ENCODE data around the gene TTC39C.

The TTC39C gene

DNA sequence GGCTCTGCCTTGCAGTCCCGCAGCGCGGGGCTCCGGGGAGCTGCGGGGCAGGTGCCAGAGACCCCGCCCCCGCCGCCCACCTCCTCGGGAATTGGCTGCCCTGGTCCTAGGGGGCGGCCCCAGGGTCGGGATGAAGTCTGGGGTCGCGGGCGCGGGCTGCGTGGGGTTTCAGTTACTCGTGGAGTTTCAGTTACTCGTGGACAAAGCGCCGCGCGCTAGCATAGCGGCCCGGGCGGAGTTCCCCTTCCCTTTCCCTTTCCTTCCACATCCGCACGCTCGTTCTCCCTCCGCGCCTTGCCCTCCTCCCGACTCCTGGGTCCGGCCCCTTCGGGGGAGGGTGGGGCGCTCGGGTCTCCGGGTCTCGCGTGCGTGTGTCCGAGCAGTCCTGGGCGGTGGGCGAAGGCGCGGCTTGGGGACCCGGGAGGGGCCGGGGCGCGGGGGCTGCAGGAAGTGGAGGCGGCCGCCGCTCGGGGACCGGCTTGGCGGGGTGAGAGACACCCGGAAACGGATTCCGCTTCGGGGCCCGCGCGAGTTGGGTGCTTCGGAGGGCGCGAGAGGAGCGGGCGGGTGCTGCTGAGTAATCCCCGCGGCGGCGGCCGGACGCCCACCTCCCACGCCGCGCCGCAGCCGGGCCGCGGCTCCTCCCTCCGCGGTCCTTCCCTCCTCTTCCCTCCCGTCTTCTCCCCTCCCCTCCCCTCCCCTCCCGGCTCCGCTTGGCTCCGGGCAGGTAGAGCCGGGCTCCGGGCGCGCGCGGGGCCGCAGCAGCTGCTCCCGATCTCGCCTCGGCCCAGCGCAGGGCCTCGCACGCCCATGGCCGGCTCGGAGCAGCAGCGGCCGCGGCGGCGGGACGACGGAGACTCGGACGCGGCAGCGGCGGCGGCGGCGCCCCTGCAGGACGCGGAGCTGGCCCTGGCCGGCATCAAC is at the start of gene TTC39C:
Gene TTC39C (plus strand): TSS at position 693 of the 924 bp plus-strand sequence. CDS start 118 bp downstream, at position 811.
- DNase-seq (ENCODE audit: low spot score): peak; percentile 75

DNA sequence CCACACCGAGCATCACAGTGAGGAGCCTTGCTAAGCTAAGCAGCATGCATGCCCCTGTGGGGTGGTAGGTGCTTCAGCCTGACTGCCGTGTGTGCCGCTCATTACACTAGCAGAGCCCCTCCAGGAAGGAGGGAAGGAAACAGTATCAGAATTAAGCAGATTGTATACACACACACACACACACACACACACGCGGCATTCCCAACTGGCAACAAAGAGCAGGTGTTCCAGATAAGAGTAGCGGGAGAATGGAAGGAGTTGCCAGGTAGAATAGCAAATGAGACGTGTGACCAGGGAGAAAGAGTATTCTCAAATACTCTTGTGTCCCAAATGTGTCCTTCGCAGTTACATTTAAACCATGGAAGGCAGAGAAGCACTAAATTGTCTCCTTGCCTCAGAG is 47.6 kb upstream of the TTC39C start:
- DNase-seq (ENCODE audit: low spot score): no peak

GRCh38 chr18:23967321-23968089 is 47.0 kb upstream of the TTC39C start:
- DNase-seq (ENCODE audit: low spot score): no peak

DNA sequence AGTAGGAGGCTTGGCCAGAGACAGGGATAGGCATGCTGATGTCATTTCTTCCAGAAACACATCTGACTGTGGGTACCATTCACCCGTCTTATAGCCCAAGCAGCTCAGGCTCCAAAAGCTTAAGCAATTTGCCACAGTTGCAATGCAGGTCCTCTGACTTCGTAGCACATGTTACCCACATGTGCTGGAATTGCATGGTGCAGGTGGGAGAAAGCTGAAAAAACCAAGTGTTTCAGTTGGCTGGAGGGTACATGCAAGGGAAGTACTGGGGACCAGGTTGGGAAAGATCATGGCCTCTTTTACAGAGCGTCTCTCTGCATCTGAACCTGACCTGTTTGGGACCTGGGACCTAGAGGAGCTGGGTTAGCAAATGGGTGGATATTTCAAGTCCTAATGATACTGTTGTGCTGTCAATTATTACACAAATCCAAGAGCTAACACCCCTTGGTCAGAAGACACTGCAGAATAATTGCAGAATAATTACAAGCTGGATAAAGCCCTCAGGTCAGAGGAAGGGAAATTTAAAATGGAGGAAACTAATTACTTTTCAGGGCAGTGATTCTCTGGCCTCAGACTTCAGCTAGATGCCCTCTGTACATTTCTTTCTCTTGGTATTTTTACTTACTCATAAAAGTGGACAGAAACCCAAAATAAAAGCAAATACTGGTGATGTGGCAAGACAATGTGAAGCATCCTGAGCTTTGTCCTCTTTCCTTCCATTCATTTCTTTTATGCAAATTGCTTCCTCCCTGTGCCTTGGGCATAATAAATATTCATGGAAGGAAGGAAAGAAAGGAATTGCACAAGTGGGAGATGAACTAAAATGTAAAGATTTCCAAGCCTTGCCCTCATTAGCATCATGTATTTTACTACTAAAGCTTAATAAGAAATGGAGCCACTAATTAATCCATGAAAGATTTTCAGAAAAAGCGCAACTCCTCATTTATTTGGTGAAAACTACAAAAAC is 45.6 kb upstream of the TTC39C start:
- no peak for DNase-seq (ENCODE audit: low spot score)

- no peak for DNase-seq (ENCODE audit: low spot score)
Observed at GRCh38 chr18:23969664-23970063, 44.9 kb upstream of the TTC39C start.

DNA sequence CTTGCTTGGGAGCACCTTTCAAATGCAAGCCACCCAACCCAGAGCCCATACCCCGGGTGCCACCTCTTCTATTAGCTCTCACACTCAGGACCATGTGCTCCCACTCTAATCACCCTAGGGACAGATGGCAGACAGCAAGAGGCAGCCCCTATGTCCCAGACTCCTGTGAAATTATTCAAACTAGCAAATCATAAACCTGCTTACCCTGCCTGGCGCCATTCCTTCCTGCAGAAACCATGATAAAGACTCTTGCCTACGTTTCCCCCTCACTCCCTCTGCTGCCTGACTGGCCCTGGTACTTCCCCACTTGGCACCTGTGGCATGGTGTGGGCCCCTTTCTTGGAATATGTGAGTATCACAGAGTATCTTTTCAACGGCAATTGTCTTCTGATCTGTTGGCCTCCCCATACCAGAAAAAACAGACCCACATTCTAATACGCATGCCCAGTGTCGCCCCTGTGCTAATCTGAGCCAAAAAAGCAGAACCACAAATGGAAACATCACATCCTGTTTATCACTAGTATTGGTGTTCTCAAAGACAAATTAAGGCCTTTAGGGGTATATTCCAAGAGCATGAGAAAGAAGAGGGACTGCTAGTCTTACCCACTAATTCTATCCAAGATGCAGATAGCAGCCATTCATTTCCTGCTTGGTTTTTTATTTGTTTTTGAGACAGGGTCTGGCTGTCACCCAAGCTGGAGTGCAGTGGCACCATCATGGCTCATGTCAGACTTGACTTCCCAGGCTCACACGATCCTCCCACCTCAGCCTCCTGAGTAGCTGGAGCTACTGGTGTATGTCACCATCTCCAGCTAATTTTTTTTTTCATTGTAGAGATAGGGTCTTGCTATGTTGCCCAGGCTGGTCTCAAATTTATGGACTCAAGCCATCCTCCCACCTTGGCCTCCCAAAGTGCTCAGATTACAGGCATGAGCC is 44.1 kb upstream of the TTC39C start:
- DNase-seq (ENCODE audit: low spot score): no peak

- DNase-seq (ENCODE audit: low spot score): no peak
Observed at GRCh38 chr18:23971097-23971440, 43.5 kb upstream of the TTC39C start.

GRCh38 chr18:23971666-23972230 is 42.8 kb upstream of the TTC39C start:
- no peak for DNase-seq (ENCODE audit: low spot score)

- DNase-seq (ENCODE audit: low spot score): no peak
Observed at GRCh38 chr18:23972453-23972852, 42.1 kb upstream of the TTC39C start.

DNA sequence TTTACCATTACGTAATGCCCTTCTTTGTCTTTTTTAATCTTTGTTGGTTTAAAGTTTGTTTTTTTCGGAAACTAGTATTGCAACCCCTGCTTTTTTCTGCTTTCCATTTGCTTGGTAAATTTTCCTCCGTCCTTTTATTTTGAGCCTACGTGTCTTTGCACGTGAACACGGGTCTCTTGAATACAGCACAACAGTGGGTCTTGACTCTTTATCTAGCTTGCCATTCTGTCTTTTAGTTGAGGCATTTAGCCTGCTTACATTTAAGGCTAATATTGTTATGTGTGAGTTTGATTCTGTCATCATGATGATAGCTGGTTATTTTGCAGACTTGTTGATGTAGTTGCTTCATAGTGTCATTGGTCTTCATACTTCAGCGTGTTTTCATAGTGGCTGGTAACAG is 37.5 kb upstream of the TTC39C start:
- no peak for DNase-seq (ENCODE audit: low spot score)

- DNase-seq (ENCODE audit: low spot score): no peak
Observed at GRCh38 chr18:23977719-23978483, 36.7 kb upstream of the TTC39C start.

GRCh38 chr18:23981369-23981980 is 33.1 kb upstream of the TTC39C start:
- DNase-seq (ENCODE audit: low spot score): no peak

GRCh38 chr18:23982155-23983079 is 32.1 kb upstream of the TTC39C start:
- DNase-seq (ENCODE audit: low spot score): peak; percentile 67

GRCh38 chr18:23983112-23983511 is 31.4 kb upstream of the TTC39C start:
- DNase-seq (ENCODE audit: low spot score): no peak

DNA sequence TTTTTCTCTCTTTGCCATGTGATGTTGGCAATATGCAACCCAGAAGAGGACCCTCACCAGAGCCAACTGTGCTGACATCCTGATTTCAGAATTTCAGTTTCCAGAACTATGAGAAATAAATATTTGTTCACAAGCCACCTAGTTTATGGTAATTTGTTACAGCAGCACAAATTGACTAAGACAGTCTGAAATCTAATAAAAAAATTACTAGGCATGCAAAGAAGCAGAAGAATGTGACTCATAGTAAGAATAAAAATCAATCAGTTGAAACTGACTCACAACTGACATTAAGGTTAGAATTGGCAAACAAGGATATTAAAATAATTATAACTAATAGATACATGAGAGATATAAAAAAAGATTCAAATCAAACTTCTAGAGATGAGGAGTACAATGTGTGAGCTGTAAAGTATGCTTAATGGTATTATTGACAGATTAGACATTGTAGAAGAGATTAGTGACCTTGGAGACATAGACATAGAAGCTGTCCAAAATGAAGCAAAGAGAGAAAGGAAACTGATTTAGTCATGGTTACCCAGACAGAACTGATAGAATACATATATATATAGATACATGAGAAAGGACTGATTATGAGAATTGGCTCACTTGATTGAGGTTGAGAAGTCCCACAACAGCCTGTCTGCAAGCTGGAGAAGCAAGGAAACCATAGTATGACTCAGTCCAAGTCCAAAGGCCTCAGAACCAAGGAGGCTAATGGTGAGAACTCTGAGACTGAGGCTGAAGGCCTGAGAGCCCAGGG is 27.8 kb upstream of the TTC39C start:
- no peak for DNase-seq (ENCODE audit: low spot score)

- no peak for DNase-seq (ENCODE audit: low spot score)
Observed at GRCh38 chr18:23990474-23991410, 23.8 kb upstream of the TTC39C start.

Measured in hepatic stellate cell (primary cell).